HepG2 (cell line): ENCODE results near the gene ADPRH. TPM values are rescaled to one million over a fixed set of nuclear protein-coding genes. Genes with fewer than 3 reads are reported as not detected.
"Not testable (repeated sequence)": the region's sequence is repeated elsewhere in the genome, so short reads cannot be mapped to it uniquely, and the experiment has no call there.

Experiments used
- ATAC-seq: fragments of 200-7000 bp; cut with Tn5 transposase; 3 replicates; pipeline ENCODE4 v1.9.1; 2020; ENCODE audit warnings: mild to moderate bottlenecking, moderate library complexity
- BruUV-seq: library from RNA; stranded (reverse); fragments of 400-500 nt; replicated peaks from 2 replicates; lab custom pipeline; 2021; lab: Mats Ljungman, UMichigan
- CTCF ChIA-PET: fragments of 300-600 bp; formaldehyde crosslinking; extraction: SDS; loops from one replicate; lab custom pipeline; 2021; ENCODE audit warnings: low total read pairs, inconsistent platforms, low intra/inter-chr PET ratio; lab: Yijun Ruan, JAX
- POLR2A ChIA-PET: fragments of 350-600 bp; sonication (Branson Sonifier 250); formaldehyde crosslinking; loops from one replicate; lab custom pipeline; 2020; ENCODE audit warnings: antibody characterized with exemption, inconsistent platforms; lab: Yijun Ruan, JAX
- DNase-seq: peaks from one replicate; pipeline ENCODE4 v3.0.0-alpha.2; 2015; ENCODE audit warnings: low spot score
- FAIRE-seq: peaks from 3 replicates; lab custom pipeline; 2011; peaks lifted over from hg19 to GRCh38; lab: Jason Lieb, UNC
- H2AFZ ChIP-seq: one replicate; pipeline ENCODE4 v1.6.1; 2011; ENCODE audit warnings: low read length, inconsistent platforms
- H3K27ac ChIP-seq: fragments of 300-600 bp; 3 replicates; pipeline ENCODE4 v1.8.0; 2011; ENCODE audit warnings: mixed run types, mild to moderate bottlenecking, mixed read lengths, low read length, inconsistent platforms; ENCODE audit not compliant: insufficient read depth; ENCODE audit errors: extremely low read length
- H3K27me3 ChIP-seq, 2 experiments: fragments of 200-600 bp in 1 of 2; 2 replicates in 1 of 2; 3 replicates in 1 of 2; pipeline versions ENCODE4 v1.6.0 to v1.8.0; 2011; ENCODE audit warnings: low read length in 2 of 2, mild to moderate bottlenecking in 2 of 2, moderate library complexity in 2 of 2, inconsistent platforms in 1 of 2; ENCODE audit not compliant: insufficient read depth in 2 of 2, control insufficient read depth in 1 of 2
- H3K36me3 ChIP-seq, 2 experiments: fragments of 200-600 bp in 1 of 2; replicated peaks in 1 of 2; 2 replicates in 1 of 2; 3 replicates in 1 of 2; pipeline versions ENCODE4 v1.5.1 to v1.8.0; 2011; ENCODE audit warnings: low read length in 2 of 2, inconsistent platforms in 1 of 2; ENCODE audit not compliant: insufficient read depth in 2 of 2, control insufficient read depth in 1 of 2
- H3K4me1 ChIP-seq: 2 replicates; pipeline ENCODE4 v1.5.1; 2012; ENCODE audit warnings: low read length, inconsistent platforms; ENCODE audit not compliant: insufficient read depth
- H3K4me2 ChIP-seq: 2 replicates; pipeline ENCODE4 v1.6.0; 2011; ENCODE audit warnings: low read depth, low read length, inconsistent platforms
- H3K4me3 ChIP-seq, 3 experiments: fragments of 200-600 bp in 1 of 3; sonication (generic), shearing (Covaris generic) in 1 of 3; replicated peaks in 1 of 3; 2 replicates each; pipeline ENCODE4 v1.5.1; 2011 to 2016; ENCODE audit warnings: low read length in 3 of 3, inconsistent platforms in 2 of 3, low read depth in 2 of 3, mild to moderate bottlenecking in 2 of 3, control low read depth in 1 of 3, mixed read lengths in 1 of 3; ENCODE audit not compliant: insufficient read depth in 1 of 3
- H3K79me2 ChIP-seq: one replicate; pipeline ENCODE4 v1.6.1; 2011; ENCODE audit warnings: low read length, inconsistent platforms; ENCODE audit not compliant: insufficient read depth
- H3K9ac ChIP-seq: 2 replicates; pipeline ENCODE4 v1.6.0; 2011; ENCODE audit warnings: mild to moderate bottlenecking, low read depth, low read length, inconsistent platforms; ENCODE audit not compliant: insufficient read depth
- H3K9me3 ChIP-seq: 2 replicates; pipeline ENCODE4 v1.5.1; 2012; ENCODE audit warnings: mild to moderate bottlenecking, low read length
- H4K20me1 ChIP-seq: 2 replicates; pipeline ENCODE4 v1.6.0; 2011; ENCODE audit warnings: inconsistent platforms, mild to moderate bottlenecking, low read length, moderate library complexity; ENCODE audit not compliant: insufficient read depth
- CEBPB ChIP-seq: IDR thresholded peaks from 2 replicates; pipeline ENCODE4 v1.6.1; 2011; ENCODE audit warnings: low read depth, low read length, improper control_type of control experiment, borderline replicate concordance
- HDAC2 ChIP-seq: sonication (generic); formaldehyde crosslinking; IDR thresholded peaks from 2 replicates; pipeline ENCODE4 v1.4.0; 2020; ENCODE audit warnings: missing genetic modification reagents
- WGBS: methylation state at CpG from one replicate; pipeline ENCODE4 v1.1.6; 2017; ENCODE audit warnings: low lambda C conversion rate; 5-methylcytosine and 5-hydroxymethylcytosine counted together
- in situ Hi-C: cut with HindIII; loops from 2 replicates; pipeline ENCODE4 v1.10.0; 2017; ENCODE audit warnings: low pct_unique_long_range_greater_than_20kb; ENCODE audit not compliant: extremely low pct_ligation_motif_present
- intact Hi-C: fragments of 100-400 bp; cut with micrococcal nuclease; formaldehyde crosslinking; loops from one replicate; pipeline ENCODE4 v1.10.0; 2022; ENCODE audit not compliant: unreplicated experiment
- polyA plus RNA-seq, 8 experiments: library from polyadenylated mRNA; depleted of rRNA in 3 of 8; stranded (reverse) in 7 of 8; unstranded in 1 of 8; fragments of >200 nt; fragmentation: Illumina TruSeq in 4 of 8; extraction: Trizol in 4 of 8; gene quantifications; 2 replicates each; pipeline versions ENCODE4 v1.2.1 to v1.2.3, GENCODE V29; 2011 to 2016; ENCODE audit warnings: low read depth in 4 of 8, missing spikeins in 1 of 8, mixed read lengths in 1 of 8; ENCODE audit not compliant: insufficient read depth in 1 of 8
- total RNA-seq, 5 experiments: library from RNA; depleted of rRNA; stranded (reverse); fragments of >200 nt; fragmentation: Illumina TruSeq; extraction: Trizol; gene quantifications; 2 replicates each; pipeline ENCODE4 v1.2.3, GENCODE V29; 2016; ENCODE audit warnings: low read depth in 1 of 5

ADPRH gene
- total and polyA plus RNA-seq, 2 of the 13 experiments (the other 11 are each of a cell fraction or from before 2014, with no cell fraction given): 0.01 to 0.15 TPM

DNA sequence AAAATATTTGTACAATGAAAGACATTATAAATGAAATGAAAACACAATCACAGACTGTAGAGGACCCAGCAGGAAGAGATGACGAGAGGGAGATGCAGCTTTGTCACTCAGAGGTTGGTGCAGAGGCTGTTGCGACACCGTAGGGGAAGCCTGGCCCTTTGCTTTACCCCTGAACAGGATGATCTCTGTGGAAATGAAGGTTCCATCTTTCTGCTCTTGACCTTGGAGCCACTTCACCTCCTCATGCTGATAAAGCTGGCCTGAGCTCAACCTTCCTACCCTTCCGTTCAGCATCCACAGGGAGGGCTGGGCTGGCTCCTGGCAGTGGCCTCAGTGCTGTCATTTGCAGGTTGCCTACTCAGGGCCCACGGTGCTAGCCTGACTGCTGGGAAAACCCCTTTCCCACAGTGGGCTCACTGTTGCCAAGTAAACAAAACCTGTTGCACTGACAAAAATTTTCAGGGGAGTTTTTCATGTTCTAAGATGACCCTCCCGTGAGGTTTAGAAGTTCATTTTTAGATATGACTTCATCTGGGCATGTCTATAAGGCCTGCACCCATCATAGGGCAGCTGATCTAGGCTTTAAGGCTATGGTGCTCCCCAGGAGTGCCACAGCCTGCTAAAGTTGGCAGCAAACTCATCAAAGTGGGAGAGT lies 16.9 kb upstream of the ADPRH start:
- ChIA-PET CTCF (no interaction called here), POLR2A (no interaction called here)
- Histone ChIP-seq H4K20me1 (no peaks in the 10 kb centered on the region), H3K4me3 (no peak overlapping the region), H3K9me3 (no peaks in the 10 kb centered on the region), H2AFZ (no peak overlapping the region), H3K27ac (no peak overlapping the region), H3K79me2 (no peaks in the 10 kb centered on the region), H3K4me1 (no peaks in the 10 kb centered on the region), H3K36me3 (no peaks in the 10 kb centered on the region), H3K4me2 (no peak overlapping the region), H3K27me3 (peaks cover 0 to 2% of the 10 kb centered on the region in 2 experiments; a peak in 1 of 5 replicates), H3K9ac (no peak overlapping the region)
- intact Hi-C loops (no loop called here), in situ Hi-C loops (no loop called here)
- no peak for FAIRE-seq
- WGBS: 3% methylated on average over 4 of the region's 6 CpGs
- DNase-seq: no peak
- no peak for TF ChIP-seq HDAC2 (CRISPR knock-in tag)
- TF ChIP-seq CEBPB: peak; percentile 76; the same call in 1 of the 2 replicates
- peak; percentile 38; the same call in 1 of the 3 replicates for ATAC-seq
- no TSS peak for BruUV-seq

DNA sequence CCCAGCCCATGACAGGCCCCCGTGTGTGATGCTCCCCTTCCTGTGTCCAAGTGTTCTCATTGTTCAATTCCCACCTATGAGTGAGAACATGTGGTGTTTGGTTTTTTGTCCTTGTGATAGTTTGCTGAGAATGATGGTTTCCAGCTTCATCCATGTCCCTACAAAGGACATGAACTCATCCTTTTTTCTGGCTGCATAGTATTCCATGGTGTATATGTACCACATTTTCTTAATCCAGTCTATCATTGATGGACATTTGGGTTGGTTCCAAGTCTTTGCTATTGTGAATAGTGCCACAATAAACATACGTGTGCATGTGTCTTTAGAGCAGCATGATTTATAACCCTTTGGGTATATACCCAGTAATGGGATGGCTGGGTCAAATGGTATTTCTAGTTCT lies 16.0 kb upstream of the ADPRH start:
- H4K20me1 ChIP-seq, DNase-seq, H3K79me2 ChIP-seq, CTCF ChIA-PET, BruUV-seq, POLR2A ChIA-PET, H3K9ac ChIP-seq, H3K4me1 ChIP-seq, H3K36me3 ChIP-seq, H3K4me3 ChIP-seq, intact Hi-C loops, H2AFZ ChIP-seq, ATAC-seq, H3K4me2 ChIP-seq, H3K27ac ChIP-seq, in situ Hi-C loops, H3K27me3 ChIP-seq, FAIRE-seq, H3K9me3 ChIP-seq: not testable (repeated sequence)
- 42% methylated on average over 2 of the region's 2 CpGs for WGBS
